ENCODE results near the gene IL36B.

The IL36B gene

GRCh38 chr2:113053666-113054065 lies 999 bp upstream of the IL36B start:
- DNase-seq (ENCODE audit: low spot score): no peak

- no peak for DNase-seq (ENCODE audit: low spot score)
Observed at GRCh38 chr2:113050921-113051895, 1.5 kb downstream of the IL36B start.

GRCh38 chr2:113046465-113046864 lies 6.2 kb downstream of the IL36B start:
- DNase-seq (ENCODE audit: low spot score): no peak

- no peak for DNase-seq (ENCODE audit: low spot score)
Observed at GRCh38 chr2:113041871-113042270, 10.8 kb downstream of the IL36B start.

- no peak for DNase-seq (ENCODE audit: low spot score)
Observed at GRCh38 chr2:113039719-113040118, 12.9 kb downstream of the IL36B start.

GRCh38 chr2:113039158-113039557 lies 13.5 kb downstream of the IL36B start:
- DNase-seq (ENCODE audit: low spot score): no peak

- DNase-seq (ENCODE audit: low spot score): no peak
Observed at GRCh38 chr2:113038291-113038690, 14.4 kb downstream of the IL36B start.

GRCh38 chr2:113036763-113037162 lies 15.9 kb downstream of the IL36B start:
- DNase-seq (ENCODE audit: low spot score): no peak

- DNase-seq (ENCODE audit: low spot score): no peak
Observed at GRCh38 chr2:113034016-113034415, 18.7 kb downstream of the IL36B start.

- DNase-seq (ENCODE audit: low spot score): no peak
Observed at GRCh38 chr2:113032737-113033136, 19.9 kb downstream of the IL36B start.

- no peak for DNase-seq (ENCODE audit: low spot score)
Observed at GRCh38 chr2:113028112-113028511, 24.6 kb downstream of the IL36B start.

GRCh38 chr2:113027691-113028090 lies 25.0 kb downstream of the IL36B start:
- DNase-seq (ENCODE audit: low spot score): no peak

- no peak for DNase-seq (ENCODE audit: low spot score)
Observed at GRCh38 chr2:113025737-113026136, 26.9 kb downstream of the IL36B start.

- no peak for DNase-seq (ENCODE audit: low spot score)
Observed at GRCh38 chr2:113024764-113025163, 27.9 kb downstream of the IL36B start.

- no peak for DNase-seq (ENCODE audit: low spot score)
Observed at GRCh38 chr2:113021312-113021711, 31.4 kb downstream of the IL36B start.

- DNase-seq (ENCODE audit: low spot score): no peak
Observed at GRCh38 chr2:113018509-113018908, 34.2 kb downstream of the IL36B start.

- no peak for DNase-seq (ENCODE audit: low spot score)
Observed at GRCh38 chr2:113015655-113016054, 37.0 kb downstream of the IL36B start.

GRCh38 chr2:113015042-113015441 lies 37.6 kb downstream of the IL36B start:
- no peak for DNase-seq (ENCODE audit: low spot score)

- DNase-seq (ENCODE audit: low spot score): no peak
Observed at GRCh38 chr2:113014067-113014466, 38.6 kb downstream of the IL36B start.

GRCh38 chr2:113013336-113013661 lies 39.4 kb downstream of the IL36B start:
- no peak for DNase-seq (ENCODE audit: low spot score)

GRCh38 chr2:113012436-113013335 lies 40.0 kb downstream of the IL36B start:
- DNase-seq (ENCODE audit: low spot score): no peak

- DNase-seq (ENCODE audit: low spot score): no peak
Observed at GRCh38 chr2:113011108-113011507, 41.6 kb downstream of the IL36B start.

- DNase-seq (ENCODE audit: low spot score): no peak
Observed at GRCh38 chr2:113010088-113010487, 42.6 kb downstream of the IL36B start.

All from HuH-7.5 (cell line).